CD4-positive, alpha-beta memory T cell (primary cell): Measurements from ENCODE around the gene GRIK2. TPM values are rescaled to one million over a fixed set of nuclear protein-coding genes. Genes with fewer than 3 reads are reported as not detected.

Source experiments
- CTCF ChIA-PET: fragments of 350-600 bp; sonication (Branson Sonifier 250); formaldehyde crosslinking; loops from one replicate; lab custom pipeline; 2021; ENCODE audit warnings: inconsistent platforms; ENCODE audit not compliant: partially characterized antibody; lab: Charles Lee
- POLR2A ChIA-PET: fragments of 350-600 bp; sonication (Branson Sonifier 250); formaldehyde crosslinking; loops from one replicate; lab custom pipeline; 2021; ENCODE audit not compliant: partially characterized antibody; lab: Charles Lee
- DNase-seq, 5 donors: peaks; one replicate each; pipeline versions ENCODE4 v3.0.0 to v3.0.0-alpha.2; 2020 to 2022; ENCODE audit warnings: mixed read lengths in 1 of 5
- H3K27ac ChIP-seq: one replicate; pipeline ENCODE4 v1.7.0; 2013; ENCODE audit warnings: low read depth, low read length
- H3K27me3 ChIP-seq: 2 replicates; pipeline ENCODE4 v1.7.0; 2013; ENCODE audit warnings: mild to moderate bottlenecking, low read length, moderate library complexity; ENCODE audit not compliant: insufficient read depth
- H3K36me3 ChIP-seq: 2 replicates; pipeline ENCODE4 v1.7.0; 2013; ENCODE audit warnings: mild to moderate bottlenecking, low read length, moderate library complexity; ENCODE audit not compliant: insufficient read depth
- H3K4me1 ChIP-seq: 2 replicates; pipeline ENCODE4 v1.7.0; 2013; ENCODE audit warnings: mild to moderate bottlenecking, low read length, moderate library complexity; ENCODE audit not compliant: insufficient read depth
- H3K4me3 ChIP-seq, 2 donors: one replicate each; pipeline ENCODE4 v1.7.0; 2013; ENCODE audit warnings: low read length in 2 of 2, mild to moderate bottlenecking in 1 of 2
- H3K9me3 ChIP-seq, 2 donors: one replicate each; pipeline ENCODE4 v1.7.0; 2013; ENCODE audit warnings: low read length in 2 of 2, control low read depth in 1 of 2; ENCODE audit not compliant: control insufficient read depth in 1 of 2
- H3K27ac Mint-ChIP-seq, 7 donors: one replicate each; pipeline ENCODE4 v1.8.0; 2020 to 2021; ENCODE audit warnings: mixed read lengths in 7 of 7, mild to moderate bottlenecking in 6 of 7, inconsistent platforms in 3 of 7, moderate library complexity in 3 of 7
- H3K27me3 Mint-ChIP-seq, 2 donors: one replicate each; pipeline ENCODE4 v1.8.0; 2020 to 2021; ENCODE audit warnings: mixed read lengths in 2 of 2
- H3K36me3 Mint-ChIP-seq, 2 donors: one replicate each; pipeline ENCODE4 v1.8.0; 2020 to 2021; ENCODE audit warnings: mixed read lengths in 2 of 2, inconsistent platforms in 1 of 2, mild to moderate bottlenecking in 1 of 2
- H3K4me1 Mint-ChIP-seq, 4 donors: one replicate each; pipeline ENCODE4 v1.8.0; 2020 to 2021; ENCODE audit warnings: mixed read lengths in 4 of 4, mild to moderate bottlenecking in 1 of 4
- H3K4me3 Mint-ChIP-seq, 8 donors: one replicate each; pipeline ENCODE4 v1.8.0; 2020 to 2021; ENCODE audit warnings: mixed read lengths in 8 of 8, mild to moderate bottlenecking in 7 of 8, moderate library complexity in 6 of 8, inconsistent platforms in 3 of 8
- H3K9me3 Mint-ChIP-seq, 8 donors: one replicate each; pipeline ENCODE4 v1.8.0; 2020 to 2021; ENCODE audit warnings: mixed read lengths in 8 of 8, mild to moderate bottlenecking in 5 of 8, inconsistent platforms in 3 of 8, moderate library complexity in 1 of 8
- intact Hi-C: fragments of 100-400 bp; cut with micrococcal nuclease; formaldehyde crosslinking; loops from one replicate; pipeline ENCODE4 v1.15.1; 2023
- polyA plus RNA-seq, 2 donors: library from polyadenylated mRNA; unstranded; fragments of 300-500 nt; fragmentation: Illumina TruSeq; gene quantifications; one replicate each; pipeline ENCODE4 v1.2.3, GENCODE V29; 2021
- total RNA-seq, 2 experiments: library from RNA; stranded (reverse); gene quantifications; one replicate each; pipeline ENCODE4 v1.2.3, GENCODE V29; 2021

Gene GRIK2
- total and polyA plus RNA-seq, 4 experiments from 2014 or later: not detected

DNA sequence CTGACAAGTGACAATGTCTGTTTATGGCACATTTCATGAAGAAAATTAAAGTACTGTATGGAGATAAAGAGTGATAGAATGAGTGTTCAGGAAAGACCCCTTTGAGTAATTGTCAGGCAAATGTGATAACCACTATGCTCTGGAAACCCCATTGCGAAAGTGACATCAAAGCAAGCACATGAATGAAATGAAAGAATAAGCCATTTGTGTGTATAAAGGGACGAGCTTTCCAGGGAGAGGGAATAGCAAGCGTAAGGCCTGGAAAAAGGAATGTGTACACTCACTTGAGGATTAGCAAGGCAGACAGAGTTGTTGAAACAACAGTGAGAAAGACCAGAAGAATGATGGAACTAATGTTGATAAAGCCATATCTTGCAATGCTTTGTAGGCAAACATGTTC, 490.0 kb downstream of the GRIK2 start:
- H3K27ac ChIP-seq: no peak overlapping the region
- H3K4me1 Mint-ChIP-seq: no peaks in the 10 kb centered on the region
- no peaks in the 10 kb centered on the region for H3K36me3 Mint-ChIP-seq
- no peak overlapping the region for H3K4me3 ChIP-seq
- POLR2A ChIA-PET: no interaction called here
- H3K27ac Mint-ChIP-seq: no peak overlapping the region
- H3K9me3 Mint-ChIP-seq: peaks cover 0 to 11% (median 3%) of the 10 kb centered on the region in 8 donors
- no peaks in the 10 kb centered on the region for H3K4me1 ChIP-seq
- H3K27me3 Mint-ChIP-seq: no peaks in the 10 kb centered on the region
- intact Hi-C loops: no loop called here
- no peaks in the 10 kb centered on the region for H3K27me3 ChIP-seq
- H3K36me3 ChIP-seq: no peaks in the 10 kb centered on the region
- H3K4me3 Mint-ChIP-seq: no peak overlapping the region
- CTCF ChIA-PET: no interaction called here
- H3K9me3 ChIP-seq: no peaks in the 10 kb centered on the region
- DNase-seq: no peak

GRCh38 chr6:101887532-101887931, 494.0 kb downstream of the GRIK2 start:
- H3K27me3 ChIP-seq: no peaks in the 10 kb centered on the region
- POLR2A ChIA-PET: no interaction called here
- no peak overlapping the region for H3K27ac ChIP-seq
- H3K4me1 ChIP-seq: no peaks in the 10 kb centered on the region
- no peaks in the 10 kb centered on the region for H3K36me3 ChIP-seq
- Mint-ChIP-seq H3K27ac (no peak overlapping the region), H3K27me3 (no peaks in the 10 kb centered on the region), H3K4me3 (no peak overlapping the region), H3K36me3 (no peaks in the 10 kb centered on the region), H3K4me1 (no peaks in the 10 kb centered on the region), H3K9me3 (peaks cover 0 to 7% (median 4%) of the 10 kb centered on the region in 8 donors)
- intact Hi-C loops: no loop called here
- H3K4me3 ChIP-seq: no peak overlapping the region
- CTCF ChIA-PET: no interaction called here
- no peak for DNase-seq
- no peaks in the 10 kb centered on the region for H3K9me3 ChIP-seq

DNA sequence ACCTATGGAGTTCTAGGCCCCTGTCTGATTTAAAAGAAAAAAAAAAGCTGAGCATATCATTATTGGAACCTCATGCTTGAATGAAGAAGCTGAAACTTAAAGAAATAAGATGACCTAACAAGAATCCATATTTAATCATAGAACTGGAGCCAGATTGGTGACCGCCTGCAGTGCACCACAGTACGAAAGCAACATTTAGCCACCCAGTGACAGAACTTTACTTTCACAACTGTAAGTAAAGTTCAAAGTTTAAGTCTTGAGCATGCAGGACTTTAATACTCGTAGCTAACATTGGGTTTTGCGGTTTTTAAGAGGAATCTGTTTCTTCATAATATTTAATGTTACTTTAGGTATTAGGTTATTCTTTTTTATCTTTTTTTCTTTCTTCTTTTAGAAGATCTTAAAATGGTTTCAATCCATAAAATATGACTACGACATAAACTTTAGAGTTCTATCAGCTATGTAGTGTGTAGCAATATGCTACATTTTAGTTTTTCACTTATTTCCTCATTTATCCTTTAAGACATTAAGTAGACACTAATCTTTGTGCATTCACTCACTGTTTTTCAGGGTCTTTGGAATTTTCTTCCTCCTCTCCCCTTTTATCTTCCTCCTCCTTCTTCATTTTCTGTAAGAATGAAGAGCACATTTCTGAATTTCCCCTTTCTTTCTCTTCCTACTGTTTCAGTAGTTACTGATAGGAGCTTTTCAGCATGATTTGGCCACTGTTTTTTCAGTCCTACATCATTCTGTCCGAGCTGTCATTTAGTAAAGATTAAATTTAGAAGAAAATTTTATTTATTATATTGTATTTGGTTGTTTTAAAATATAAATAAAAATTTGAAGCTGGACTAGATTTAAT, 514.1 kb downstream of the GRIK2 start:
- Mint-ChIP-seq H3K36me3 (no peaks in the 10 kb centered on the region), H3K4me1 (no peaks in the 10 kb centered on the region), H3K27me3 (no peaks in the 10 kb centered on the region), H3K27ac (no peak overlapping the region), H3K4me3 (no peak overlapping the region), H3K9me3 (peaks cover 0 to 6% (median 0%) of the 10 kb centered on the region in 8 donors)
- no peak for DNase-seq
- no peaks in the 10 kb centered on the region for H3K4me1 ChIP-seq
- no peaks in the 10 kb centered on the region for H3K27me3 ChIP-seq
- H3K36me3 ChIP-seq: no peaks in the 10 kb centered on the region
- intact Hi-C loops: no loop called here
- H3K9me3 ChIP-seq: no peaks in the 10 kb centered on the region
- ChIA-PET POLR2A (no interaction called here), CTCF (no interaction called here)
- no peak overlapping the region for H3K4me3 ChIP-seq
- H3K27ac ChIP-seq: no peak overlapping the region

- CTCF ChIA-PET: no interaction called here
- Mint-ChIP-seq H3K9me3 (peaks cover 0 to 6% (median 0%) of the 10 kb centered on the region in 8 donors), H3K27ac (no peak overlapping the region), H3K36me3 (no peaks in the 10 kb centered on the region), H3K4me3 (no peak overlapping the region), H3K4me1 (no peaks in the 10 kb centered on the region), H3K27me3 (no peaks in the 10 kb centered on the region)
- no peak overlapping the region for H3K27ac ChIP-seq
- no peaks in the 10 kb centered on the region for H3K4me1 ChIP-seq
- no peaks in the 10 kb centered on the region for H3K9me3 ChIP-seq
- intact Hi-C loops: no loop called here
- POLR2A ChIA-PET: interaction anchor here (0.6 kb wide), 1 partner anchor 9 kb away, joined by 3 read pairs; no protein-coding TSS in a partner anchor
- DNase-seq: no peak
- no peaks in the 10 kb centered on the region for H3K36me3 ChIP-seq
- H3K4me3 ChIP-seq: no peak overlapping the region
- no peaks in the 10 kb centered on the region for H3K27me3 ChIP-seq
Observed at GRCh38 chr6:101909366-101909765, 515.9 kb downstream of the GRIK2 start.

GRCh38 chr6:101912311-101912710, 518.8 kb downstream of the GRIK2 start:
- Histone ChIP-seq H3K27ac (no peak overlapping the region), H3K4me1 (no peaks in the 10 kb centered on the region), H3K27me3 (no peaks in the 10 kb centered on the region), H3K4me3 (no peak overlapping the region), H3K9me3 (no peaks in the 10 kb centered on the region), H3K36me3 (no peaks in the 10 kb centered on the region)
- Mint-ChIP-seq H3K36me3 (no peaks in the 10 kb centered on the region), H3K9me3 (peaks cover 0 to 3% (median 0%) of the 10 kb centered on the region in 8 donors), H3K4me3 (no peak overlapping the region), H3K27ac (no peak overlapping the region), H3K4me1 (no peaks in the 10 kb centered on the region), H3K27me3 (no peaks in the 10 kb centered on the region)
- intact Hi-C loops: no loop called here
- no peak for DNase-seq
- ChIA-PET CTCF (no interaction called here), POLR2A (no interaction called here)

- H3K27ac ChIP-seq: no peak overlapping the region
- no peaks in the 10 kb centered on the region for H3K4me1 Mint-ChIP-seq
- ChIA-PET CTCF (no interaction called here), POLR2A (interaction anchor here (0.6 kb wide), 1 partner anchor 9 kb away, joined by 3 read pairs; no protein-coding TSS in a partner anchor)
- peaks cover 0 to 3% (median 0%) of the 10 kb centered on the region in 8 donors for H3K9me3 Mint-ChIP-seq
- no peak overlapping the region for H3K4me3 ChIP-seq
- no peak overlapping the region for H3K27ac Mint-ChIP-seq
- no peak overlapping the region for H3K4me3 Mint-ChIP-seq
- DNase-seq: no peak
- no peaks in the 10 kb centered on the region for H3K9me3 ChIP-seq
- intact Hi-C loops: no loop called here
- H3K4me1 ChIP-seq: no peaks in the 10 kb centered on the region
- no peaks in the 10 kb centered on the region for H3K36me3 Mint-ChIP-seq
- H3K27me3 Mint-ChIP-seq: no peaks in the 10 kb centered on the region
- H3K27me3 ChIP-seq: no peaks in the 10 kb centered on the region
- H3K36me3 ChIP-seq: no peaks in the 10 kb centered on the region
Observed at GRCh38 chr6:101918471-101918870, 525.0 kb downstream of the GRIK2 start.

- H3K36me3 ChIP-seq: no peaks in the 10 kb centered on the region
- H3K4me3 ChIP-seq: no peak overlapping the region
- no peak for DNase-seq
- H3K27me3 ChIP-seq: no peaks in the 10 kb centered on the region
- intact Hi-C loops: no loop called here
- H3K9me3 Mint-ChIP-seq: peaks cover 0 to 2% (median 0%) of the 10 kb centered on the region in 8 donors
- no peak overlapping the region for H3K27ac Mint-ChIP-seq
- no peaks in the 10 kb centered on the region for H3K4me1 ChIP-seq
- H3K4me3 Mint-ChIP-seq: no peak overlapping the region
- ChIA-PET CTCF (interaction anchor here (0.8 kb wide), 1 partner anchor 296 kb away, joined by 3 read pairs; no protein-coding TSS in a partner anchor), POLR2A (no interaction called here)
- H3K27ac ChIP-seq: no peak overlapping the region
- no peaks in the 10 kb centered on the region for H3K36me3 Mint-ChIP-seq
- no peaks in the 10 kb centered on the region for H3K4me1 Mint-ChIP-seq
- H3K27me3 Mint-ChIP-seq: no peaks in the 10 kb centered on the region
- H3K9me3 ChIP-seq: no peaks in the 10 kb centered on the region
Observed at GRCh38 chr6:101921829-101922450, 528.4 kb downstream of the GRIK2 start.
